K562 (cell line): ENCODE results near the gene TRIM23.

Experiments used
- ESRRA ChIP-seq: fragments of 450-650 bp; IDR thresholded peaks from 2 replicates; pipeline ENCODE4 v1.6.1; 2014; ENCODE audit warnings: low read depth, mild to moderate bottlenecking, moderate library complexity, borderline replicate concordance
- HMG20B ChIP-seq: fragments of 250-450 bp; sonication (Bioruptor Pico); IDR thresholded peaks from 2 replicates; pipeline ENCODE4 v1.5.0; 2021; ENCODE audit warnings: mild to moderate bottlenecking
- POLR3A ChIP-seq: IDR thresholded peaks from 2 replicates; pipeline ENCODE4 v1.6.1; 2011; ENCODE audit warnings: borderline replicate concordance, mild to moderate bottlenecking, moderate library complexity; ENCODE audit not compliant: insufficient read length, insufficient read depth; ENCODE audit errors: extremely low read depth
- PRPF4 ChIP-seq: fragments of 200-400 bp; formaldehyde crosslinking; IDR thresholded peaks from one replicate; pipeline ENCODE4 v1.6.1; 2017; ENCODE audit warnings: low read length, low read depth, mild to moderate bottlenecking; ENCODE audit not compliant: insufficient read depth, poor library complexity, severe bottlenecking
- REST ChIP-seq, 2 experiments: fragments of 450-650 bp; formaldehyde crosslinking in 1 of 2; IDR thresholded peaks; 2 replicates each; pipeline versions ENCODE4 v1.4.0 to v1.6.1; 2014 to 2020; ENCODE audit warnings: mild to moderate bottlenecking in 2 of 2, borderline replicate concordance in 1 of 2, low read depth in 1 of 2
- SMAD3 ChIP-seq: fragments of 450-650 bp; formaldehyde crosslinking; conservative IDR thresholded peaks from 2 replicates; pipeline ENCODE4 v1.4.0; 2020; ENCODE audit warnings: mild to moderate bottlenecking
- SP1 ChIP-seq: sonication (generic); formaldehyde crosslinking; IDR thresholded peaks from 2 replicates; pipeline ENCODE4 v1.8.1; 2022; ENCODE audit warnings: mild to moderate bottlenecking, missing genetic modification reagents
- TGIF2 ChIP-seq: sonication (generic); formaldehyde crosslinking; IDR thresholded peaks from 2 replicates; pipeline ENCODE4 v1.8.1; 2022; ENCODE audit warnings: mild to moderate bottlenecking, missing genetic modification reagents, moderate library complexity
- ZNF143 ChIP-seq: sonication (generic); formaldehyde crosslinking; IDR thresholded peaks from 2 replicates; pipeline ENCODE4 v1.9.0; 2022; ENCODE audit warnings: mild to moderate bottlenecking, missing genetic modification reagents
- ZNF780A ChIP-seq: fragments of 250-450 bp; sonication (Bioruptor Pico); IDR thresholded peaks from 2 replicates; pipeline ENCODE4 v1.5.0; 2021; ENCODE audit warnings: mild to moderate bottlenecking

- TF ChIP-seq ESRRA: no peak
- TF ChIP-seq POLR3A: no peak
- no peak for TF ChIP-seq ZNF143
- no peak for TF ChIP-seq REST (IDR thresholded peaks at IDR 0.05; ENCODE audit: borderline replicate concordance)
- TF ChIP-seq REST (CRISPR knock-in tag; IDR thresholded peaks at IDR 0.05; ENCODE audit: low read depth): no peak
- no peak for TF ChIP-seq PRPF4
- TF ChIP-seq SP1 (CRISPR knock-in tag): no peak
- TF ChIP-seq SMAD3 (CRISPR knock-in tag): no peak
- TF ChIP-seq TGIF2: no peak
- no peak for TF ChIP-seq HMG20B (CRISPR knock-in tag)
- no peak for TF ChIP-seq ZNF780A (CRISPR knock-in tag)
Measured at GRCh38 chr5:65544473-65544872, 79.7 kb downstream of the TRIM23 start.
